Sigmoid colon (tissue), 4 donors: ENCODE results near the gene THAP11.

Experiments
- EP300 ChIP-seq, 4 donors: sonication (generic); formaldehyde crosslinking; IDR thresholded peaks; one replicate each; pipeline ENCODE4 v1.6.1; 2017; ENCODE audit warnings: antibody characterized with exemption in 4 of 4
- POLR2A ChIP-seq, 2 donors: fragments of 450-650 bp; IDR thresholded peaks; one replicate each; pipeline ENCODE4 v1.6.1; 2016; ENCODE audit warnings: antibody characterized with exemption in 2 of 2, mild to moderate bottlenecking in 2 of 2, moderate library complexity in 2 of 2
- POLR2AphosphoS5 ChIP-seq, 4 donors: sonication (generic); formaldehyde crosslinking; IDR thresholded peaks; one replicate each; pipeline ENCODE4 v1.6.1; 2017; ENCODE audit warnings: antibody characterized with exemption in 4 of 4
- TF ChIP-seq, protein P1 (sequence below), 4 experiments: fragments of 450-650 bp in 3 of 4; fragments of 200-600 bp in 1 of 4; IDR thresholded peaks; one replicate each; pipeline ENCODE4 v1.5.1; 2016 to 2019; ENCODE audit warnings: antibody characterized with exemption in 4 of 4, mild to moderate bottlenecking in 3 of 4, moderate library complexity in 2 of 4

DNA sequence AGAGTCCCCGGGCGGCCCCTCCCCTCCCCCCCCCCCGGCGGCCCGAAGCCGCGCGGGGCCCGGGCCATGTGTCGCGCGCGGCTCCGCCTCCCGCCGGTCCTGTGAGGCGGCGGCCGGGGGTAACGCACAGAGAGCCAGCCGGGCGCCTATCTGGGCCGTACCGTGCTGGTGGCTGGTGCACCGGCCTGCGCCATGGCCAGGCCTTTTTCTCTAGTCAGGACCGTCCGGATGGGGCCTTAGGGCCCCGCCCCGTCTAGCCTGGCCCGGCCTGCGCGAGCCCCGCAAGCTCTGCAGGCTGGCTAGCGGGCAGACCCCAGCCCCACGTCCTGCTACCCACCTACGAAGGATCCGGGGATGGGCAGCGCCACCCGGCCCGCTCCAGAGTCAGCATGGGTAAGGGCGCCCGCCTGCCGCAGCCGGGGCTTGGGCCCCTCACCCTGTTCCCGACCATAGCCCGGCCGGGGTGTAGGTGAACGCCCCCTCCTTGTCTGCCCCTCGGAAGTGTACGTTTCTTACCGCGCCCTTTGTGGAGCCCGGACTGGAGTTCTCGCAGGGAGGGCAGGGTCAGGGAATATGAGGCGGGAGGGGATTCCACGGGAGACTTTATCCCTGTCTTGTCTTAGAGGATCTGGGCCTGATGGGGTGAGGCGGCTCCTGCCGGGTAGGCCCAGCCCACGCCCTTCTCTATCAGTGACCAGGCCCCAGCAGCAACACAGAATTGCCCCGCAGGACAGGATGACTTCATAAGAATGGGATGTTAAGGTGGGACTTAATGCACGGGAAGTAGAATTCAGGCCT lies 5.1 kb downstream of the THAP11 start, which contains the start of gene CENPT:
- TF ChIP-seq, protein P1, sequence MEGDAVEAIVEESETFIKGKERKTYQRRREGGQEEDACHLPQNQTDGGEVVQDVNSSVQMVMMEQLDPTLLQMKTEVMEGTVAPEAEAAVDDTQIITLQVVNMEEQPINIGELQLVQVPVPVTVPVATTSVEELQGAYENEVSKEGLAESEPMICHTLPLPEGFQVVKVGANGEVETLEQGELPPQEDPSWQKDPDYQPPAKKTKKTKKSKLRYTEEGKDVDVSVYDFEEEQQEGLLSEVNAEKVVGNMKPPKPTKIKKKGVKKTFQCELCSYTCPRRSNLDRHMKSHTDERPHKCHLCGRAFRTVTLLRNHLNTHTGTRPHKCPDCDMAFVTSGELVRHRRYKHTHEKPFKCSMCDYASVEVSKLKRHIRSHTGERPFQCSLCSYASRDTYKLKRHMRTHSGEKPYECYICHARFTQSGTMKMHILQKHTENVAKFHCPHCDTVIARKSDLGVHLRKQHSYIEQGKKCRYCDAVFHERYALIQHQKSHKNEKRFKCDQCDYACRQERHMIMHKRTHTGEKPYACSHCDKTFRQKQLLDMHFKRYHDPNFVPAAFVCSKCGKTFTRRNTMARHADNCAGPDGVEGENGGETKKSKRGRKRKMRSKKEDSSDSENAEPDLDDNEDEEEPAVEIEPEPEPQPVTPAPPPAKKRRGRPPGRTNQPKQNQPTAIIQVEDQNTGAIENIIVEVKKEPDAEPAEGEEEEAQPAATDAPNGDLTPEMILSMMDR (IDR thresholded peaks at IDR 0.05) = no peak
- TF ChIP-seq POLR2AphosphoS5 (IDR thresholded peaks at IDR 0.05) (no peak), POLR2A (IDR thresholded peaks at IDR 0.05) (no peak), EP300 (IDR thresholded peaks at IDR 0.05) (no peak)
